Esophagus muscularis mucosa (tissue), 4 donors: ENCODE results near the gene SMS. TPM values are rescaled to one million over a fixed set of nuclear protein-coding genes. Genes with fewer than 3 reads are reported as not detected.

Experiments
- DNase-seq: peaks from one replicate; pipeline ENCODE4 v3.0.0-alpha.2; 2017; ENCODE audit errors: extremely low spot score
- H3K27ac ChIP-seq, 4 donors: fragments of 200-600 bp; sonication (generic); replicated peaks in 1 of 4; 1 replicate in 3 of 4; 2 replicates in 1 of 4; pipeline ENCODE4 v1.5.1; 2016 to 2019; ENCODE audit warnings: mild to moderate bottlenecking in 1 of 4
- H3K27me3 ChIP-seq, 4 donors: fragments of 200-600 bp; sonication (generic); one replicate each; pipeline versions ENCODE4 v1.5.1 to v1.6.0; 2016 to 2019
- H3K36me3 ChIP-seq, 4 donors: fragments of 200-600 bp; sonication (generic); one replicate each; pipeline ENCODE4 v1.5.1; 2016 to 2019
- H3K4me1 ChIP-seq, 4 donors: fragments of 200-600 bp; sonication (generic); one replicate each; pipeline ENCODE4 v1.5.1; 2016 to 2019
- H3K4me3 ChIP-seq, 4 donors: fragments of 200-600 bp; sonication (generic); 1 replicate in 2 of 4; 2 replicates in 2 of 4; pipeline ENCODE4 v1.5.1; 2016 to 2019; ENCODE audit warnings: mild to moderate bottlenecking in 4 of 4, moderate library complexity in 1 of 4
- H3K9me3 ChIP-seq, 4 donors: fragments of 200-600 bp; sonication (generic); 1 replicate in 3 of 4; 2 replicates in 1 of 4; pipeline ENCODE4 v1.5.1; 2016 to 2019
- EP300 ChIP-seq: sonication (generic); formaldehyde crosslinking; IDR thresholded peaks from one replicate; pipeline ENCODE4 v1.6.1; 2017; ENCODE audit warnings: antibody characterized with exemption
- POLR2A ChIP-seq: fragments of 450-650 bp; IDR thresholded peaks from one replicate; pipeline ENCODE4 v1.6.1; 2017; ENCODE audit warnings: antibody characterized with exemption, moderate library complexity, mild to moderate bottlenecking, low read depth
- POLR2AphosphoS5 ChIP-seq, 2 donors: sonication (generic); formaldehyde crosslinking; IDR thresholded peaks; one replicate each; pipeline ENCODE4 v1.6.1; 2017; ENCODE audit warnings: antibody characterized with exemption in 2 of 2
- WGBS: methylation state at CpG from one replicate; pipeline ENCODE4 v1.1.5; 2018; 5-methylcytosine and 5-hydroxymethylcytosine counted together
- intact Hi-C: fragments of 100-400 bp; cut with DNase I; formaldehyde crosslinking; loops from one replicate; pipeline ENCODE4 v1.15.1; 2023
- total RNA-seq, 4 donors: library from RNA; depleted of rRNA; stranded (reverse); fragments of >200 nt; gene quantifications; one replicate each; pipeline versions ENCODE4 v1.1.0 to v1.2.1, GENCODE V29; 2016
- TF ChIP-seq, protein P1 (sequence below), 3 experiments: fragments of 200-600 bp in 2 of 3; fragments of 450-650 bp in 1 of 3; sonication (generic) in 2 of 3; IDR thresholded peaks; one replicate each; pipeline ENCODE4 v1.5.1; 2017 to 2019; ENCODE audit warnings: antibody characterized with exemption in 3 of 3, mild to moderate bottlenecking in 2 of 3, moderate library complexity in 1 of 3

SMS gene
- total RNA-seq, 4 donors from 2014 or later = 56.3 to 79.7 (median 65.6) TPM

DNA sequence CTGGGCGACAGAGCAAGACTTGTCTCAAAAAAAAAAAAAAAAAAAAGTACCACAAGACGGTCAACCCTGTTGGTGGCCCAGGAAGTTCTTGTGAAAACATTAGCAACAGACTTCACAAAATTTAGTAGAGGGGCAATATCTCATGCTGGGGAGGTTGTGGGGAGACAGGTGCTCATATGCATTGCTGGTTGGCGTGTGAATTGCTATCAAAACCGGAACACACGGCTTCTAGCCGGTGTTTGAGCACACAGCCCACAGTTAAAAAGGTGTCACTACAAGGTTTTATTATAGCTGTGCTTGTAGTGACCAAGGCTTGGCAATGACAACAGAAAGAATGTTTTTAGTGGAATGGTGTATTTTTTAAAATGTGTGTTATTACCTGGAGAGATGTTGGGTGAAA is 41.8 kb downstream of the SMS start:
- H3K27me3 ChIP-seq = no peaks in the 10 kb centered on the region
- intact Hi-C loops = loop anchor here (10.0 kb wide), 1 partner anchor 762 kb away; no protein-coding TSS in a partner anchor
- H3K4me3 ChIP-seq = no peak overlapping the region
- H3K4me1 ChIP-seq = peaks cover 0 to 4% (median 2%) of the 10 kb centered on the region in 4 donors
- no peak overlapping the region for H3K27ac ChIP-seq
- 94% methylated on average over 6 of the region's 6 CpGs for WGBS
- DNase-seq = no peak
- TF ChIP-seq POLR2AphosphoS5 (IDR thresholded peaks at IDR 0.05) (no peak), EP300 (no peak), POLR2A (no peak)
- TF ChIP-seq, protein P1, sequence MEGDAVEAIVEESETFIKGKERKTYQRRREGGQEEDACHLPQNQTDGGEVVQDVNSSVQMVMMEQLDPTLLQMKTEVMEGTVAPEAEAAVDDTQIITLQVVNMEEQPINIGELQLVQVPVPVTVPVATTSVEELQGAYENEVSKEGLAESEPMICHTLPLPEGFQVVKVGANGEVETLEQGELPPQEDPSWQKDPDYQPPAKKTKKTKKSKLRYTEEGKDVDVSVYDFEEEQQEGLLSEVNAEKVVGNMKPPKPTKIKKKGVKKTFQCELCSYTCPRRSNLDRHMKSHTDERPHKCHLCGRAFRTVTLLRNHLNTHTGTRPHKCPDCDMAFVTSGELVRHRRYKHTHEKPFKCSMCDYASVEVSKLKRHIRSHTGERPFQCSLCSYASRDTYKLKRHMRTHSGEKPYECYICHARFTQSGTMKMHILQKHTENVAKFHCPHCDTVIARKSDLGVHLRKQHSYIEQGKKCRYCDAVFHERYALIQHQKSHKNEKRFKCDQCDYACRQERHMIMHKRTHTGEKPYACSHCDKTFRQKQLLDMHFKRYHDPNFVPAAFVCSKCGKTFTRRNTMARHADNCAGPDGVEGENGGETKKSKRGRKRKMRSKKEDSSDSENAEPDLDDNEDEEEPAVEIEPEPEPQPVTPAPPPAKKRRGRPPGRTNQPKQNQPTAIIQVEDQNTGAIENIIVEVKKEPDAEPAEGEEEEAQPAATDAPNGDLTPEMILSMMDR (IDR thresholded peaks at IDR 0.05) = no peak
- H3K36me3 ChIP-seq = peaks cover 0 to 24% (median 2%) of the 10 kb centered on the region in 4 donors
- H3K9me3 ChIP-seq = no peaks in the 10 kb centered on the region

DNA sequence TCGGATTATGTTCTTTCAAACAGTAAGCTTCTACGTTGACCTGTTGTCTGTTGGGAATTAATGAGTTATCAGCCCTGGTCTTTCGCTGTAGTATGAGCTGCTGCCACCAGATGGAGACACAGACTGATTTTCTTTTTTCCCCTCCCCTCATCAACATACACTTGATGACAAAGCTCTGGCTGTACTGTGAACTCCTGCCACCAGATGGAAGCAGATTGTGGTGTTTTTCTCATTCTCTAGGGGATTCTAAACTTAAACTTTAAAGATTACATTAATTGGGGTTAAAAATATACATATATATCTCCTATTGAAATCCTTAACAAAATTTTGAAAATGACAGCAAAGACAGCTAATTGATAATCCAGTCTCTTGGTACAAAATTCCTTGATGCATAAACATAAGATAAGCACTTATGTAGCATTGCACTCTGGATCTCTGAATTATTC is 44.8 kb downstream of the SMS start:
- intact Hi-C loops = loop anchor here (2.0 to 10.0 kb wide), 2 partner anchors 209 to 759 kb away; no protein-coding TSS in a partner anchor
- 8% methylated on average over 3 of the region's 3 CpGs for WGBS
- no peak for DNase-seq
- no peaks in the 10 kb centered on the region for H3K27me3 ChIP-seq
- TF ChIP-seq, protein P1 (IDR thresholded peaks at IDR 0.05) = peak; percentile 82 to 96 (median 92)
- TF ChIP-seq POLR2AphosphoS5 (IDR thresholded peaks at IDR 0.05) (peak; percentile 24 to 36), POLR2A (no peak)
- no peaks in the 10 kb centered on the region for H3K9me3 ChIP-seq
- peaks cover 0 to 14% (median 6%) of the 10 kb centered on the region in 4 donors for H3K36me3 ChIP-seq
- no peak overlapping the region for H3K4me3 ChIP-seq
- peaks cover 0 to 7% (median 2%) of the 10 kb centered on the region in 4 donors for H3K4me1 ChIP-seq
- no peak overlapping the region for H3K27ac ChIP-seq

DNA sequence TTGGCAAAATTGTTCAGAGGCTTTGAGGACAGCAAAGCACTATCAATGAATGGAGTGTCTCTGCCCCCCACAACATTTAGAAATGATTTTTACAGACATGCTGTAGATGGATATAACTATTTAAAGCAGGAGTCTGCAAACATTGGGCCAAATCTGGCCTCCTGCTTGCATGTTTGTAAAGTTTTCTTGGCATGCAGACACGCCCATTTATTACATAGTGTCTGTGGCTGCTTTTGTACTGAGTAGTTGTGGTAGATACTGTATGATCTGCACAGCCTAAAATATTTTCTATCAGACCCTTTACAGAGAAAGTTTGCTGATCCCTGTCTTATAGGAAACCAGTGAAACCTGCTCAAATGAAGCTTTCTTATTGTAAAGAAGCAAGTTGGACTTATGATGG is 46.1 kb downstream of the SMS start:
- Histone ChIP-seq H3K27me3 (no peaks in the 10 kb centered on the region), H3K36me3 (peaks cover 0 to 14% (median 6%) of the 10 kb centered on the region in 4 donors), H3K27ac (no peak overlapping the region), H3K4me1 (peaks cover 0 to 7% (median 2%) of the 10 kb centered on the region in 4 donors), H3K9me3 (no peaks in the 10 kb centered on the region), H3K4me3 (no peak overlapping the region)
- WGBS = 33% methylated on average over 1 of the region's 1 CpG
- intact Hi-C loops = loop anchor here (10.0 kb wide), 1 partner anchor 758 kb away; no protein-coding TSS in a partner anchor
- no peak for TF ChIP-seq POLR2AphosphoS5 (IDR thresholded peaks at IDR 0.05)
- no peak for TF ChIP-seq EP300
- TF ChIP-seq, protein P1 (IDR thresholded peaks at IDR 0.05) = no peak
- no peak for TF ChIP-seq POLR2A
- no peak for DNase-seq

DNA sequence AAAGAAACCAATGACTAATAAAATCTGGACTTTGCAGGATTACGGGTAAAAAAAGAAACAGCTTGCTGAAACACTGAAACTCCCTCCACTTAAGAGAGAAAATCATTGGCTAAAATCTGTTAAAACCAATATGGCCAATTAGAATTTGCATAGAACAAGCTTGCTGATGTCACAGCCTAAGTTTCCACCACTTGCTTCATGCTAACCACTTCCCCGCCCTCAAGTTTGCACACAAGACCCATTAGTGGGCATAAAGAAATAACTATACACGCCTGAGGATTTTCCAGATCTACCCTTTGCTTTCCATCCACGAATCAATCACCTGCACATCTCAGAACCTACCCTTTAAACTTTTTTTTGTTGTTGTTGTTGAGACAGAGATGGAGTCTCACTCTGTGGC is 48.9 kb downstream of the SMS start:
- no peak for DNase-seq
- Histone ChIP-seq H3K4me1 (peaks cover 0 to 4% (median 2%) of the 10 kb centered on the region in 4 donors), H3K9me3 (no peaks in the 10 kb centered on the region), H3K27ac (no peak overlapping the region), H3K4me3 (no peak overlapping the region), H3K27me3 (no peaks in the 10 kb centered on the region), H3K36me3 (peaks cover 0 to 23% (median 7%) of the 10 kb centered on the region in 4 donors)
- 70% methylated on average over 4 of the region's 4 CpGs for WGBS
- no peak for TF ChIP-seq POLR2A
- TF ChIP-seq, protein P1 (IDR thresholded peaks at IDR 0.05) = no peak
- no peak for TF ChIP-seq EP300
- TF ChIP-seq POLR2AphosphoS5 (IDR thresholded peaks at IDR 0.05) = no peak
- intact Hi-C loops = loop anchor here (10.0 kb wide), 1 partner anchor 755 kb away; no protein-coding TSS in a partner anchor

DNA sequence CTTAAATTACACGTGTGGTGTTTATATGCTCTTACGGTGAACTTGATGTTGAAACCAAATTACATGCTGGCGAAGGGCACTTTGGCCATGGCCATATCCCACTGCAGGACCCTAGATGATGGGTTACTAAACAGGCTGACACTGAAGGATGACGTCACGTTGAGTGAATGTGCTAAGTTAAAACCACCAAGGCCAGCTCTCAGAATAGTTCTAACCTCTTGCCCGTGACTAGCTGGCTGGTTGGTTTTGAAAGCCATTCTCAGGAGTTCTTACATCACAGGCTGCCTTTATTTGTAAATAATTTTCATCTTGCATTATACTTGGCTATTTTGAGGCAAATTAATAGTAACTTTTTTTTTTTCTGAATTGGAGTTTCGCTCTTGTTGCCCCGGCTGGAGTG is 50.3 kb downstream of the SMS start:
- WGBS = 88% methylated on average over 8 of the region's 8 CpGs
- intact Hi-C loops = no loop called here
- DNase-seq = no peak

More for the DNA sequence above, 50.3 kb downstream of the SMS start:
- no peaks in the 10 kb centered on the region for H3K27me3 ChIP-seq
- H3K9me3 ChIP-seq = no peaks in the 10 kb centered on the region
- H3K4me3 ChIP-seq = no peak overlapping the region
- TF ChIP-seq POLR2A = no peak
- TF ChIP-seq, protein P1 (IDR thresholded peaks at IDR 0.05) = no peak
- TF ChIP-seq EP300 = no peak
- TF ChIP-seq POLR2AphosphoS5 (IDR thresholded peaks at IDR 0.05) = no peak
- peaks cover 0 to 23% (median 7%) of the 10 kb centered on the region in 4 donors for H3K36me3 ChIP-seq
- H3K4me1 ChIP-seq = peaks cover 0 to 4% (median 0%) of the 10 kb centered on the region in 4 donors
- no peak overlapping the region for H3K27ac ChIP-seq
